WERI-Rb-1 (cell line): ENCODE data around the gene MYH8.

Experiments used
- DNase-seq: peaks from one replicate; pipeline ENCODE4 v3.0.0-alpha.2; 2020
- H3K27ac ChIP-seq: fragments of 250-450 bp; sonication (Bioruptor Pico); 2 replicates; pipeline ENCODE4 v1.5.1; 2020; ENCODE audit warnings: mild to moderate bottlenecking, moderate library complexity
- H3K27me3 ChIP-seq: fragments of 250-450 bp; sonication (Bioruptor Pico); 2 replicates; pipeline ENCODE4 v1.5.1; 2021; ENCODE audit warnings: mild to moderate bottlenecking, low read depth, moderate library complexity; ENCODE audit not compliant: insufficient read depth, severe bottlenecking
- H3K36me3 ChIP-seq: fragments of 250-450 bp; sonication (Bioruptor Pico); 2 replicates; pipeline ENCODE4 v1.5.1; 2020; ENCODE audit warnings: mild to moderate bottlenecking, moderate library complexity
- H3K4me3 ChIP-seq: 2 replicates; pipeline ENCODE4 v1.5.1; 2011; ENCODE audit warnings: low read depth, mild to moderate bottlenecking, control low read depth, low read length
- H3K9me3 ChIP-seq: fragments of 250-450 bp; sonication (Bioruptor Pico); 2 replicates; pipeline ENCODE4 v1.5.1; 2021; ENCODE audit warnings: mild to moderate bottlenecking, moderate library complexity; ENCODE audit not compliant: severe bottlenecking
- CTCF ChIP-seq: IDR thresholded peaks from 2 replicates; pipeline ENCODE4 v1.5.1; 2011; ENCODE audit warnings: low read depth, mild to moderate bottlenecking, control low read depth, inconsistent platforms, low read length

The MYH8 gene

GRCh38 chr17:10421900-10422542 is at the start of gene MYH8:
Gene MYH8 (minus strand): TSS chr17:10421950. CDS start chr17:10420227, 1,723 bp downstream.
- Histone ChIP-seq H3K27ac (no peak within 1 kb of the TSS), H3K27me3 (peaks cover 5% of the 10 kb centered on the region), H3K4me3 (no peak within 1 kb of the TSS), H3K36me3 (no peaks in the 10 kb centered on the region), H3K9me3 (no peaks in the 10 kb centered on the region)
- no peak for TF ChIP-seq CTCF
- no peak for DNase-seq

- Histone ChIP-seq H3K27ac (no peak within 1 kb of the TSS), H3K27me3 (peaks cover 2% of the 10 kb centered on the region), H3K9me3 (no peaks in the 10 kb centered on the region), H3K36me3 (no peaks in the 10 kb centered on the region), H3K4me3 (no peak within 1 kb of the TSS)
- no peak for TF ChIP-seq CTCF
- no peak for DNase-seq
Observed at GRCh38 chr17:10469459-10469858, 47.7 kb upstream of the MYH8 start, which contains the start of gene MYH4. Gene MYH4 (minus strand): TSS chr17:10469559. CDS start chr17:10466745, 2,814 bp downstream.

- TF ChIP-seq CTCF = no peak
- H3K4me3 ChIP-seq = no peak overlapping the region
- H3K36me3 ChIP-seq = no peaks in the 10 kb centered on the region
- no peak for DNase-seq
- no peak overlapping the region for H3K27ac ChIP-seq
- H3K27me3 ChIP-seq = peaks cover 5% of the 10 kb centered on the region
- H3K9me3 ChIP-seq = no peaks in the 10 kb centered on the region
Observed at GRCh38 chr17:10463402-10463801, 41.7 kb upstream of the MYH8 start.

- H3K9me3 ChIP-seq = no peaks in the 10 kb centered on the region
- peak; percentile 9 for DNase-seq
- peaks cover 5% of the 10 kb centered on the region for H3K27me3 ChIP-seq
- H3K27ac ChIP-seq = no peak overlapping the region
- no peak overlapping the region for H3K4me3 ChIP-seq
- H3K36me3 ChIP-seq = no peaks in the 10 kb centered on the region
- no peak for TF ChIP-seq CTCF
Observed at GRCh38 chr17:10460062-10460461, 38.3 kb upstream of the MYH8 start.

GRCh38 chr17:10458701-10459100 is 37.0 kb upstream of the MYH8 start:
- Histone ChIP-seq H3K4me3 (no peak overlapping the region), H3K9me3 (no peaks in the 10 kb centered on the region), H3K27ac (no peak overlapping the region), H3K36me3 (no peaks in the 10 kb centered on the region), H3K27me3 (peaks cover 5% of the 10 kb centered on the region)
- TF ChIP-seq CTCF = no peak
- DNase-seq = no peak

- no peak for TF ChIP-seq CTCF
- Histone ChIP-seq H3K27me3 (peaks cover 5% of the 10 kb centered on the region), H3K9me3 (no peaks in the 10 kb centered on the region), H3K4me3 (no peak overlapping the region), H3K27ac (no peak overlapping the region), H3K36me3 (no peaks in the 10 kb centered on the region)
- DNase-seq = no peak
Observed at GRCh38 chr17:10457952-10458351, 36.2 kb upstream of the MYH8 start.
